Measurements from ENCODE around the gene F12.

The F12 gene

DNA sequence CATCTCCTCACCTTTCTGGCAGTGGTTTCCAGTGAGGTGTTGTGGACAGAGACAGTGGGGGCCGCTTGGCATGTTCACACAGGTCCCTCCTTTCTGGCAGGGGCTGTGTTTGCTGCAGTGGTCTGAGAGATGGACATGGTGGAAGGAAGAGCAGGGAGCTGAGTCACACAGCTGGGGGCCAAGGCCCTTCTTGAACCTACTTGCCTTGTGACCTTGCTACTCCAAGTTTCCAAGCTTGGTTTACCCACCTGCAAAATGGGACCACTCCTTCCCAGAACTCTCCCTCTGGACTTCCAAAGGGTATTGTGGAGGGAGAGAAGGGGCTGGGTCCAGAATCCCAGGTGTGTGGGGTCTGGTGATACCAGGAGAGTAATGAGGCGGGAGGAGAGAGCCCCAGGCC is 4.1 kb downstream of the F12 start:
- H3K27ac ChIP-seq: no peak overlapping the region
- H3K36me3 ChIP-seq: no peaks in the 10 kb centered on the region
- DNase-seq: no peak
- no peaks in the 10 kb centered on the region for H3K9me3 ChIP-seq (ENCODE audit: severe bottlenecking)
- H3K4me3 ChIP-seq (ENCODE audit: low read depth, low read length): no peak overlapping the region
- TF ChIP-seq, protein P1, sequence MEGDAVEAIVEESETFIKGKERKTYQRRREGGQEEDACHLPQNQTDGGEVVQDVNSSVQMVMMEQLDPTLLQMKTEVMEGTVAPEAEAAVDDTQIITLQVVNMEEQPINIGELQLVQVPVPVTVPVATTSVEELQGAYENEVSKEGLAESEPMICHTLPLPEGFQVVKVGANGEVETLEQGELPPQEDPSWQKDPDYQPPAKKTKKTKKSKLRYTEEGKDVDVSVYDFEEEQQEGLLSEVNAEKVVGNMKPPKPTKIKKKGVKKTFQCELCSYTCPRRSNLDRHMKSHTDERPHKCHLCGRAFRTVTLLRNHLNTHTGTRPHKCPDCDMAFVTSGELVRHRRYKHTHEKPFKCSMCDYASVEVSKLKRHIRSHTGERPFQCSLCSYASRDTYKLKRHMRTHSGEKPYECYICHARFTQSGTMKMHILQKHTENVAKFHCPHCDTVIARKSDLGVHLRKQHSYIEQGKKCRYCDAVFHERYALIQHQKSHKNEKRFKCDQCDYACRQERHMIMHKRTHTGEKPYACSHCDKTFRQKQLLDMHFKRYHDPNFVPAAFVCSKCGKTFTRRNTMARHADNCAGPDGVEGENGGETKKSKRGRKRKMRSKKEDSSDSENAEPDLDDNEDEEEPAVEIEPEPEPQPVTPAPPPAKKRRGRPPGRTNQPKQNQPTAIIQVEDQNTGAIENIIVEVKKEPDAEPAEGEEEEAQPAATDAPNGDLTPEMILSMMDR (IDR thresholded peaks at IDR 0.05; ENCODE audit: low read depth, low read length): no peak
- H3K27me3 ChIP-seq (ENCODE audit: insufficient read depth, low read depth, severe bottlenecking): no peaks in the 10 kb centered on the region

- Histone ChIP-seq H3K9me3 (ENCODE audit: severe bottlenecking) (no peaks in the 10 kb centered on the region), H3K4me3 (ENCODE audit: low read depth, low read length) (peak overlapping the region; percentile 51), H3K36me3 (no peaks in the 10 kb centered on the region), H3K27me3 (ENCODE audit: insufficient read depth, low read depth, severe bottlenecking) (no peaks in the 10 kb centered on the region), H3K27ac (peak overlapping the region; percentile 68)
- DNase-seq: no peak
- TF ChIP-seq, protein P1 (IDR thresholded peaks at IDR 0.05; ENCODE audit: low read depth, low read length): no peak
Observed at GRCh38 chr5:177404641-177405179, 4.7 kb downstream of the F12 start.

DNA sequence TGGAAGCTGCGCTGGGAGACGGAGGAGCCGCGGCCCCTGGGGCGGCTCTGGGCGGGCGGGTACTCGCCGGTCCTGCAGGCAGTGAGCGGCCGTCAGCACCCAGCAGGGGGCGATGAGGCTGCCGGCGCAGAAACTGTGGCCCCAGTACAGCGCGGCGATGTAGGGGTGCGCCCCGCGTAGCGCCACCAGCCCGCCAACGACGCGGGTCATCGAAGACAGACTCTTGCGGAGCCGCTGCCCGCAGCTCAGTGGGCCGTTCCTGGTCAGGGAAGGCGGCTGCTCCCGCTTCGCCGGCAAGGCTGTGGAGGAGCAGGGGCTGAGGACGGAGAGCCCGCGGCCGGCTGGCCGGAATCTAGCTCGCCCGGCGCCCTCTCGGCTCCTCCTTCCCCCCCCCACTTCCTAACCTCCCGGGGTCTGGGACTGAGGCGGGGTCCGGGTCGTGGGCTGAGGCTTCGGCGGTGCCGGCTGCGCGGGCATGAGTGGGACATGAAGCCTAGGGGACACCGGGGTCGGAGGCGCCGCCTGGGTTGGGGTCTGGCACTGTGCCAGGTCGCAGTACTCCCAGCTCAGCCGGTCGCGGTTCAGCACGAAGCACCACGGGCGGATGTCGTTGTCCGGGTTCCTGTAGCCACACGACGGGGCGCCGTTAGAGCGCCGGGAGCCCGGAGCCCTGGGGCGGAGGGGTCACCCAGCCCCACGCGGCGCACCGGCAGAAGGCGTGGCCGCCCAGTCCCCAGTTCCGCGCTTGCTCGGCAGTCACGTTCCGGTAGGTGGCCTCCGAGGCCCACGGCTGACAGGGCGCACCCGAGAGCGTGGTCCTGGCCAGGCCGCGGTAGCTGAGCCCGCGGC is 5.3 kb downstream of the F12 start:
- peak; percentile 76 for DNase-seq
- TF ChIP-seq, protein P1 (IDR thresholded peaks at IDR 0.05; ENCODE audit: low read depth, low read length): peak; percentile 77

GRCh38 chr5:177403102-177403791 is 6.1 kb downstream of the F12 start:
- Histone ChIP-seq H3K27me3 (ENCODE audit: insufficient read depth, low read depth, severe bottlenecking) (no peaks in the 10 kb centered on the region), H3K9me3 (ENCODE audit: severe bottlenecking) (no peaks in the 10 kb centered on the region), H3K36me3 (no peaks in the 10 kb centered on the region), H3K27ac (peak overlapping the region; percentile 68), H3K4me3 (ENCODE audit: low read depth, low read length) (peak overlapping the region; percentile 51)
- peak; percentile 33 for DNase-seq
- TF ChIP-seq, protein P1 (IDR thresholded peaks at IDR 0.05; ENCODE audit: low read depth, low read length): no peak

More for the DNA sequence above, 5.3 kb downstream of the F12 start:
- no peaks in the 10 kb centered on the region for H3K9me3 ChIP-seq (ENCODE audit: severe bottlenecking)
- peak overlapping the region; percentile 68 for H3K27ac ChIP-seq
- peak overlapping the region; percentile 51 for H3K4me3 ChIP-seq (ENCODE audit: low read depth, low read length)
- no peaks in the 10 kb centered on the region for H3K36me3 ChIP-seq
- H3K27me3 ChIP-seq (ENCODE audit: insufficient read depth, low read depth, severe bottlenecking): no peaks in the 10 kb centered on the region

DNA sequence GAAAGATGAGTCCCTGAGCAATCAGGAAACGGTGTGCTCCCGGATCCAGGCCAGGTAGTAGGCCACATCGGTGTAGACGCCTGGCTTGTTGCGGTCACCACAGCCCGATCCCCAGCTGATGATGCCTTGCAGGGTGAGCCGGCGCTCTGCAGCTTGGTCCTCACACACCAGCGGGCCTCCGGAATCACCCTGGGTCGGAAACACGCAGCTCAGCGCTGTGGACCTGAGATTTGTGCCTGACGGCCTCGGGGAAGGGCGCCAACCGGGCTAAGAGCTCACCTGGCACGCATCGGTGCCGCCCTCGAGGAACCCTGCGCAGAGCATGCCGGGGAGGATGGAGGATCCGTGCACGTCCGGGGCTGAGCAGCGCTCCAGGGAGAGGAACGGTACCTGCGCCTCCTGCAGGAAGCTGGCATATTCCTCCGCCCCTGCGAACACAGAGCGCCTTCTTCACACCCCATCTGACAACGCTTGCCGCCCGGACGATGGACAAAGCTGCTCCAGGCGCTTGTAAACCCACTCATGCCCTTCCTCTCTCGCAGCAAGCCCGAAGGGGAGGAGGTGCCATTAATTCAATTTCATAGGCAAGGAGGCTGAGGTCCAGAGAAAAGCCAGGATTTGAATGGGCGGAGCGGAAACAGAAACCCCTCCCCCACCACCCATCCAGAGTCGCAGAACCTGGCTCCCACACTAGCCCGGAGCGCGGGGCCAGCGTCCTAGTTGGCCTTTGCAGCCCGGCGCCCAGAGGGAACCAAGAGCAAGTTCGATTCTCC is 6.9 kb downstream of the F12 start:
- Histone ChIP-seq H3K27ac (peak overlapping the region; percentile 68), H3K4me3 (ENCODE audit: low read depth, low read length) (peak overlapping the region; percentile 51), H3K36me3 (no peaks in the 10 kb centered on the region), H3K9me3 (ENCODE audit: severe bottlenecking) (no peaks in the 10 kb centered on the region), H3K27me3 (ENCODE audit: insufficient read depth, low read depth, severe bottlenecking) (no peaks in the 10 kb centered on the region)
- TF ChIP-seq, protein P1 (IDR thresholded peaks at IDR 0.05; ENCODE audit: low read depth, low read length): peak; percentile 71
- peak; percentile 83 for DNase-seq
